DMS153 treated with DMSO at 0.1 percent for 48 hours (cell line): ENCODE measurements around the gene PTCH2.
"Not testable (repeated sequence)": the region's sequence is repeated elsewhere in the genome, so short reads cannot be mapped to it uniquely, and the experiment has no call there.

Source experiments
- DNase-seq: peaks from one replicate; lab custom pipeline; 2025; ENCODE audit not compliant: unreplicated experiment; lab: John Stamatoyannopoulos, UW

PTCH2 gene

DNA sequence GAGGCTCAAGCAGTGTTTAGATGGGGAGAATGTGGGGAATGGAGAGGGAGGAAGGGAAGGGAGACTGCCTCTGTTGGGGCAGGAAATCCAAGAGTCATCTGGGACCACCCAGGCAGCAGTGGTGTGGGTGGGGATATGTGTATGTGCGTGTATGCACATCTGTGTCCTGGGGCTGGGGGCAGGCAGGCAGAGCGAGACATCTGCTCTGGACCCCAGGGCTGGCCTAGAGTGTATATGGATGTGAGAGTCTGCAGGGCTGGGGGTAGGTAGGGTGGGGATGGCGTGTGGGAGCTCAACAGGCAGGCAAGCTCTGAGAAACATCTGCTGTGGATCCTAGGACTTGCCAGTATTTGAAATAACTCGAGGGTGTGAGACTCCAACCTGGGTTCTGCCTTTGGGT lies 3.5 kb downstream of the PTCH2 start:
- no peak for DNase-seq

GRCh38 chr1:44838294-44838693 lies 4.8 kb downstream of the PTCH2 start:
- DNase-seq = not testable (repeated sequence)

DNA sequence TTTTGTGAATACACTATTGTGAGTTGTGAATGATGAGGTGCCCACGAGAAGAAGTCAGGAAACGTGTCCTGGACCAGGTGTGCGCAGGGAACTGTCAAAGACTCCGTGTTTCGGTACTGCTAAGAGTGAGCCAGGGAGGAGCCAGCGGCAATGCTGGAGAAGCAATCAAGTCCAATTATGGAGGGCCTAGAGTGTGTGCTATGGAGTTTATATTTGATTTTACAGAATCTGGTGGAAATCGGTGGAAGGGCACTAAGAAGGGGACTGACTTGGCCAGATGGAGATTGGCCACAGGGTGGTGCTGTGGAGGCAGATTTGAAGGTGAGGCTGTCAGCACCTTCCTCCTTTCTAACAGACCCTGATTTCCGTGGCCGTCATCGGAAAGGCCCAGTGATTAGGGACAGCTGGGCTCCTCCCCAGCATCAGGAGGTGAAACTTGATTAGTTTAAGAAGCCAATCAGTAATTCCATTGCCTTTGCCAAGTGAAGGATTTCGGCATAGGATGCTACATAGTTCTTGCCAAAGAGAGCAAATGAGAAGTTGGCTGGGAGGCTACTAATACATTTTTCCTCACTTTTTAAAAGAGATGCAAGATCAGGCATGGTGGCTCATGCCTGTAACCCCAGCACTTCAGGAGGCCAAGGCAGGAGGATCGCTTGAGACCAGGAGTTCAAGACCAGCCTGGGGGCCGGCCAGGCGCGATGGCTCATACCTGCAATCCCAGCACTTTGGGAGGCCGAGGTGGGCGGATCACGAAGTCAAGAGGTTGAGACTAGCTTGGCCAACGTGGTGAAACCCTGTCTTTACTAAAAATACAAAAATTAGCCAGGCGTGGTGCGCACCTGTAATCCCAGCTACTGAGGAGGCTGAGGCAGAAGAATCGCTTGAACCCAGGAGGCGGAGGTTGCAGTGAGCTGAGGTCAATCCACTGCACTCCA lies 7.0 kb downstream of the PTCH2 start:
- DNase-seq = peak; percentile 83

DNA sequence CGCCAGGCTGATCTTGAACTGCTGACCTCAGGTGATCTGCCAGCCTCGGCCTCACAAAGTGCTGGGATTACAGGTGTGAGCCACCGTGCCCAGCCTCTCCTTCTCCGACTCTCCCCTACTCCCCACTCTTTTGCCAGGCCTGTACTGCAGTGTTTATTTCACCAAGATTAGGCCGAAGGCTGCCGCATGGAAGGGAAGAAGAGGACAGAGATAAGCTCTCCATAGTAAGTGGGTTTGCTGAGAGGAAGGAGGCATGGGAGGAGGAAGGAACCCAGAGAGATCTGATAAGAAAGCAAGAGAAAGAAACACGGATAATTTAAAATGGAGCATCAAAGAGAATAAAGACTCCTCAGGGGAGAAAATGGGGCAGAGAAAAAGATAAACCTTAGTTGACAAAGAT lies 8.7 kb downstream of the PTCH2 start:
- no peak for DNase-seq

- no peak for DNase-seq
Measured at GRCh38 chr1:44832056-44832705, 10.9 kb downstream of the PTCH2 start.

GRCh38 chr1:44831516-44831915 lies 11.5 kb downstream of the PTCH2 start:
- DNase-seq = no peak

- DNase-seq = no peak
Measured at GRCh38 chr1:44830900-44831304, 12.2 kb downstream of the PTCH2 start.

- no peak for DNase-seq
Measured at GRCh38 chr1:44829506-44830384, 13.3 kb downstream of the PTCH2 start.

GRCh38 chr1:44828841-44829440 lies 14.1 kb downstream of the PTCH2 start:
- DNase-seq = no peak

DNA sequence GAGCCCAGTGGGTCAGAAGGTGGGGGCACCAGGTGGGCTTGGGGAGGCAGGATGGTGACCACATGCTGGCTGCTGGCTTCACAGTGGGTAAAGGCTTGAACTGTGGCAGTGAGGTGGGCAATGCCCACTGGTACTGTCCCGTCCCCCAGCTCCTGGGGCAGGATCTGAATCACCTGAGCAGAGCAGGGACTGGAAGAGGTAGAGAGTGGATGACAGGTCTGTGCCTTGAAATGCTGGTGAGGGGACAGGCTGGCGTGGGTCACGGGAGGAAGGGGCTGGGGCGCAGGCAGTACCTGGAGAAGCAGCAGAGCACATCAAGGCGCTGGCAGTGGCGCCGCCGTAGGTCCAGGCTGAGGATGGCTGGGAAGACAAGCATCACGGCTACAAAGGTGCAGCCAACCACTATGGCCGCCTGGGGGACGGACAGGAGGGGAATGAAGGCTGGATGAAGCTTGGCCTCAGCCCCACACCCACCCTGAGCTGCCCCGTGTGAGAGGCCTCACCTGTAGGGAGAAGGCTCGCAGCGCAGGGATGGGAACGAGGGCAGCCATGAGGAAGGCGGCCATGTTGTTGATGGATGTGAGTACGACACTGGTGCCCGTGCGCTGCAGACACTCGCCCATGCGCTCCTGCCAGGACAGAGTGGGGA lies 14.9 kb downstream of the PTCH2 start:
- no peak for DNase-seq

- no peak for DNase-seq
Measured at GRCh38 chr1:44827197-44828002, 15.7 kb downstream of the PTCH2 start.

DNA sequence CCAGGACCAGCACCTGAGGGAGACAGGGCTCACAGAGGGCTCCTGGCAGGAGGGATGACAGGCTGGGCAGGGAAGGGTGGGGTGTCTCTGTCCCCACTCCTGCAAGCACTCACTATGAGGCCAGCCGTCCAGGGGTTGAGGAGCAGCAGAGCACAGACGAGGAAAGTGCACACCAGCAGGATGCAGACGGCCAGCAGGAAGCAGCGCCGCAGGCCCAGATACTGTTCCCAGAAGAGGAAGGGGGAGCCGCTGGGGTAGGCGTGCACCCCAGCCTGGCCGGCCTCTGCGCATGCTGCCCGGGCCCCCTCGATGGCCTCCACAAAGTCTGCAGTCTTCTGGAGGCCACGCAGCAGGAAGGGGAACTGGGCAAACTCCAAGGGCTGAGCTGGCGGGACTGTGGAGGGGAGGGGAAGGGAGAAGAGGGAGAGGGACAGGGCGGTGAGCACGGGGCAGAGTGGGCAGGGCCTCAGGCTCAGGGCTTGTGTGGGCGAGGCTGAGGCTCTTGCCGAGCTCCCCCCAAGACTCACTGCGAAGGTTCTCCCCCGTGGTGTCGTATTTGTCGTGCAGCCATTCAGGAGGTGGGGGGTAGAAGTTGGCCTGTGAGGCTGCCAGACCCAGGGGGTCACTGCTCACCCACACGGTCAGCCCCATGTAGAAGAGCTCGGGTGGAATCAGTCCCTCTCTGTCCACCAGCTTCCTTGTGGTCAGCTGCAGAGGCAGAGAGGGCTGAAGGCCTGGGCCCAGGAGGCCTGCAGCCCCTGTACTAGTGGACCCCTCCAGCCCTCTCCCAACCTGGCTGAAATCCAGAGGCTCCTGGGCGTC lies 16.5 kb downstream of the PTCH2 start:
- DNase-seq = no peak

- not testable (repeated sequence) for DNase-seq
Measured at GRCh38 chr1:44824392-44824791, 18.7 kb downstream of the PTCH2 start.

- DNase-seq = no peak
Measured at GRCh38 chr1:44822981-44823451, 20.0 kb downstream of the PTCH2 start.

- no peak for DNase-seq
Measured at GRCh38 chr1:44822131-44822701, 20.8 kb downstream of the PTCH2 start.

DNA sequence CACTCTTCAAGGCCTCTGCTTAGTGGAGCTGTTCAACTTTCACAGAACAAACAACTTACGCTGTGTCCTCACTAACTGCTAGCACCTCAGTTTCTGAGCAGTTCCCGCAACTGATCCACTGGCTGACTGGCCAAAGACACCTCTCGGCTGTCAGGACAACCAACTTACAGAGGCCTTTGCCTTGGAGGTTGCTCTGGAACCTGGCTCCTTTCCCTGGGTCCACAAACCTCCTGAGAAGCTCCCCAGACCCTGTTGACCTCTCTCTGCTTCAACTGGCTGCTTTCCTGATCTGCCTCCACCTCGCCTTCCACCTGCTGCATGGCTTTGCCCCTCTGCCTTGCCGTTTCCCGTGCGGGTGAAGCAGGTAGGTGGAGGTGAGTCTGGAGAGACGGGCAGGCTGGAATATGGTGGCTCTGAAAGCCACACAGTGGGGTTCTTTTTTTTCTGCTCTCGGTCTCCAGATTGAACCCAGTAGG lies 21.8 kb downstream of the PTCH2 start:
- DNase-seq = no peak

DNA sequence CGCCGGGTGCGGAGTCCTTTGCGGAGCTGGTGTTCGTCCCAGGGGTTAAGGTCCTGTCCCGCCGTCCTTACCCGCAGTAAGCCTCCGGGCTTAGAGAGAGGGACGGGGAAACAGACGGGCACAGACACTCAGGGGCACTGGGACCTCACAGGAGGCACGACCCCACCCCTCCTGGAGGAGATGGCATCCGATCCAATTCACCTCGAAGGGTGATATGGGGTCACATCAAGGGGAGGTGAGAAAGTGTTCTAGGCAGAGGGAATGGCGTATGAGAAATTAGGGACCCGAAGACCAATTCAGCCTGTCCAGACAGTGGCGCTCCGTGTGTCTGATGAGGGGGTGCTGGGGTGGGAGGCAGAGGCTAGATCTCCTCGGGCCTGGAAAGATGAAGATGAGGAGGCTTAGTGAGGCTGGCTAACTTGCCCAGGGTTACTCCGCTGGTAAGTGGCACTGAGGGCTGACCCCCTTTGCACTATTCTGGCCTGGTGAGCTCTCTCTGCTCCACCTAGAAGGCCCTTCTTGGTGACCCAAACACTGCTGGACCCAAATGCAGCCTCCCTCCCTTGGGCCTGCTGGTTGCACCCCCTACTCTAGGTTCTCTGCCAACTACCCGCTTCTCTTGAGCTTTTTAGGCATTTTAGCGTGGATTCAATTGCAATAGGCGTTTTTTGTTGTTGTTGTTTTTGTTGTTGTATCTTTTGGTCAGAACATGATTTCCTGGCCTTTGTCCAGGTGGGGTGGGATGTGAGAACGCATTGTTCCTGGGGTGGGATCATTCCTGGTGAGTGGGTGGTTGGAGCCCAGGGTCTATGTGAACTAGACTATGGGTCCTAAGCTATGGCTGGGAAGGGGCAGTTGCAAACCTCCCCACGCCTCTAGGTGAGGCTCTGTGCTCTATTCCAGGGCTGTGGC lies 22.5 kb downstream of the PTCH2 start:
- no peak for DNase-seq
